ENCODE data around the gene FUT2.

GRCh38 chr19:48703316-48703715, 7.5 kb downstream of the FUT2 start:
- TF ChIP-seq CTCF (conservative IDR thresholded peaks at IDR 0.05; ENCODE audit: low read length) (no peak), EZH2phosphoT487 (IDR thresholded peaks at IDR 0.05; ENCODE audit: borderline replicate concordance) (no peak)

Data from Loucy (cell line).